HG02943 (cell line): ENCODE results near the gene WIZ.

Experiments used
- ATAC-seq: cut with Tn5 transposase; IDR thresholded peaks from one replicate; pipeline ENCODE4 v1.9.1; 2021; ENCODE audit warnings: mild to moderate bottlenecking, low read depth, moderate library complexity; ENCODE audit not compliant: unreplicated experiment

WIZ gene

GRCh38 chr19:15466851-15467733, 17.3 kb upstream of the WIZ start:
- ATAC-seq = no peak

GRCh38 chr19:15464394-15465385, 14.9 kb upstream of the WIZ start, which contains the start of gene RASAL3:
Gene RASAL3, minus strand, starts transcription at chr19:15464544. Its CDS starts 186 bp downstream, at chr19:15464358.
- no peak for ATAC-seq

DNA sequence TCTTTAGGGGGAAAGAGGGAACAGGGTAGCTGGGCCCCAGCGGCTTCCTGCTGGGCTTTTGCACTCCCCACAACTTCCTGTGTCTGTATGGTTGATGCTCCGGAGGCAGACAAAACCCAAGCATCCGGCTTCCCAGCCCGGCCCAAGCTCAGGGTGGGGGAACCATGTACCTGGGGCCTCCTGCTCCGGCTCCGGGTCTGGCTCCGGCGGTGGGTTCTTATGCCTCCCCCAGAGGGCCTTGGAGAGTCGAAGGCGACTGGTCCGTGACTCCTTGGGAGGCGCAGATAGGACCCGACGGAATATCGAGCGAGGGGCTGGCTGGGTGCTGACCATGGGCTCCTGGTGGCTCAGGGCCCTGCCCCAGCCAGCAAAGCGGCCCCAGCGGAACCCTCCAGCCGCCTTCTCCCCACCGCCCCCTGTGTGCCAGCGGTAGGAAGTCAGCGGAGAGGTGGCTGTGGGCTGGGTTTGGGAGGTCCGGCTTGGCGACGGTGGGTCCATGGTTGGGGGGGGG, 14.2 kb upstream of the WIZ start:
- no peak for ATAC-seq

GRCh38 chr19:15461694-15462093, 11.9 kb upstream of the WIZ start:
- no peak for ATAC-seq

GRCh38 chr19:15457701-15458484, 8.1 kb upstream of the WIZ start:
- ATAC-seq = no peak

DNA sequence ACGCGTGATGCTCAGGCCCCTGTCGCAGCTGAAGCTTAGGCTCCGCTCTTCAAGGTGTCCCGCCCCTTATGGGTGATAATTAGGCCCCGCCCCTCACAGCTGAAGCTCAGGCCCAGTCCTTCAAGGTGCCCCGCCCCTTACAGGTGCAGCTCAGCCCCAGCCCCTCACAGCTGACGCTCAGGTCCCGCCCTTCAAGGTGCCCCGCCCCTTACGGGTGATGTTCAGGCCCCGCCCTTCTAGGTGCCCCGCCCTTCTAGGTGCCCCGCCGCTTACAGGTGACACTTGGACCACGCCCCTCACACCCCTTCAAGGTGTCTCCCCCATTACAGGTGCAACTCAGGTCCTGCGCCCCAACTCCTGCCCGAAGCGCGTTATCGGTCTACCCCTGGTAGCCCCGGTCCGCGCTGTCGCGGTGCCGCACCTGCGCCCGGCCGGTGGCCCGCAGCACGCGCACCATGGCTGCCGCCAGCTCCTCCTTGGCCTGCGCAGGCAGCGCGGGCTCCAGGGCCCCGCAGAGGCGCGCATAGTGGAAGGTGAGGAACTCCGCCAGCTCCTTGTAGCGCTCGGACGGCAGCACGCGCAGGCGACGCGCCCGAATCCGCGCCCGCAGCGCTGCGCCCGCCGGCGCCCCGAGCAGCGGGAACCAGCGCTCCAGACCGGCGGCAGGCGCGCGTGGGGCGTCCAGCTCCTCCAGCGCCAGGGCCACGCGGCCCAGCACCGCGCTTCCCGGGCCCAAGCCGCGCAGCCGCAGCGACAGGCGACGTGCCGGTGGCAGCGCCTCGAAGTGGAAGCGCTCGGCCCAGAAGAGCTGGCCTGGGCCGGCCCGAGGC, 7.3 kb upstream of the WIZ start:
- ATAC-seq = no peak

DNA sequence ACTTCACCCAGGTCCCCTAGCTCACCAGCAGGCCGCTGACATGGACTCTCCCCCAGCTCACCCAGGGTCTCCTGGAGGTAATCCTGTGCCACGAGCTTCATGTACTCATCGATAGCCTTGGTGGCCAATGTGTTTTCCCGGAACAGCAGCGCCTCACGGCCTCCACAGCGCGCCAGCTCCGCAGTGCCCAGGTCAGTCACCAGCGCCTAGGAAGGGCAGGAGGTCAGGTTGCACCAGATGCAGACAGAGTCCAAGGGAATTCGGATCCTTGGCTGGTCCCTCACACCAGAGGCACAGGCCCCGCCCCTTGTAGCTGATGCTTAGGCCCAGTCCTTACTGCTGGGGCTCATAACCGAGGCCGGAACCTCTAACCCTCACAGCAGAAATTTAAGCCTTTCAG, 6.7 kb upstream of the WIZ start:
- ATAC-seq = no peak

DNA sequence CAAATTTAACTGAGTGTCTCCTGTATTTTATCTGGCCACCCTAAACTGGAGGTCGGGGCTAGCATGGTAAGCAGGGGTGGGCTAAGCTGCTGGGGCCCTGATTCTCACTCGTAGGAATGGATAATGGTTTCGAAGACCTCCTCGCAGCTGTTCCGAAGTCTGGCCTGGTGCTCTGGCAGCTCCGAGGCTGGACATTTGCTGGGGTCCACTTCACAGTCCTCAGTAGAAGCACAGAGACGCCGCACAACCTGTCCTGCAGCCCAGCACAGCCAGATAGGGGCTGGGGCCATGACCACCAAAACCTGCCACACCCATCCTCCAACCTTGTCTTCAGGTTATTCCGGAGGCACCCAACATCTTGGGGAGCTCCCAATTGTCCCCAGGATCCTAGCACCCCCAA, 6.2 kb upstream of the WIZ start:
- no peak for ATAC-seq

GRCh38 chr19:15453906-15454860, 4.4 kb upstream of the WIZ start:
- ATAC-seq = no peak

DNA sequence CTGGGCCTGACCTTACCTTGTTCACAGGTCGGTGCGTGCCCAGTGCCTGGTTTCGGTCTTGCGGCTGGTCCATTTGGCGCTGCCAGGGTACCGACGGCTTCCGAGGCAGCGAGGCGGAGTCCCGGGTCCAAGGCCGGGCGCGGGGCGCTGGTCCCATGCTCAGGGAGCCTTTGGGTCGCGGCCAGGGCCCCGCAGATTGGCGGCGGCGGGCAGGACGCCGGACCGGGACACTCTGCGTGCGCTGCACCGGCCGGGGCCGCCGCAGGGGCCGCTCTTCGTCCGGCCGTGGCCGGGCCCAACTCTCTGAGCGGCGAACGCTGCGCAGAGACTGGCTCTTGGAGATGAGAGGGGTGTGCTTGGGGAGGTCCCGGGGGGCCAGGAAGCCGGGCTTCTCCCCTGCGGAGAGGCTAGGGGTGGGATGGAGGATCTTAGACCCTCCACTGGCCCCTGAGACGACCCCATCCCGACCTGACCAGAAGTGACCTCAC, 3.4 kb upstream of the WIZ start:
- no peak for ATAC-seq

- no peak for ATAC-seq
These were observed 2.6 kb upstream of the WIZ start for GRCh38 chr19:15452111-15453047.

- ATAC-seq = no peak
These were observed 753 bp upstream of the WIZ start for GRCh38 chr19:15450528-15450890.

GRCh38 chr19:15448778-15449619, 757 bp downstream of the WIZ start:
- ATAC-seq = no peak

GRCh38 chr19:15448044-15448777, 1.5 kb downstream of the WIZ start:
- no peak for ATAC-seq

- no peak for ATAC-seq
These were observed 2.7 kb downstream of the WIZ start for GRCh38 chr19:15447057-15447456.
